ENCODE measurements around the gene ARVCF. TPM values are rescaled to one million over a fixed set of nuclear protein-coding genes. Genes with fewer than 3 reads are reported as not detected.

Gene ARVCF
- total and polyA plus RNA-seq, 9 of the 15 experiments (the other 6 are each of a cell fraction or from before 2014, with no cell fraction given): 0.03 to 97.4 (median 15.6) TPM

GRCh38 chr22:19970479-19971275, 45.9 kb downstream of the ARVCF start (continued):
- TF ChIP-seq ATF1 (CRISPR knock-in tag; IDR thresholded peaks at IDR 0.05) (no peak), ATF1 (tag; IDR thresholded peaks at IDR 0.05) (peak; percentile 52; the same call in 1 of the 2 replicates), FOXK1 (CRISPR knock-in tag; IDR thresholded peaks at IDR 0.05; ENCODE audit: borderline replicate concordance) (no peak), ARID1B (IDR thresholded peaks at IDR 0.05) (peak; percentile 35; the same call in 1 of the 2 replicates), KDM2B (CRISPR knock-in tag; IDR thresholded peaks at IDR 0.05) (0 out of 2 replicates have a peak, but pooled peaks have one; percentile 56), ZNF124 (CRISPR knock-in tag; IDR thresholded peaks at IDR 0.05) (no peak), CEBPZ (IDR thresholded peaks at IDR 0.05; ENCODE audit: borderline replicate concordance, low read depth, low read length) (no peak), SMAD2 (IDR thresholded peaks at IDR 0.05; ENCODE audit: low read depth, low read length) (no peak), HNRNPH1 (optimal IDR thresholded peaks at IDR 0.05; ENCODE audit: low read depth, low read length) (no peak), RHOXF2B (CRISPR knock-in tag; conservative IDR thresholded peaks at IDR 0.05) (peak; percentile 75; the same call in 1 of the 2 replicates), ZNF134 (CRISPR knock-in tag; conservative IDR thresholded peaks at IDR 0.05) (no peak), ZBTB2 (IDR thresholded peaks at IDR 0.05) (0 out of 2 replicates have a peak, but pooled peaks have one; percentile 42), KLF16 (IDR thresholded peaks at IDR 0.05) (peak; percentile 61; the same call in 1 of the 2 replicates), THRB (CRISPR knock-in tag; conservative IDR thresholded peaks at IDR 0.05) (peak; percentile 85), GTF2E2 (tag; IDR thresholded peaks at IDR 0.05) (no peak), NBN (IDR thresholded peaks at IDR 0.05; ENCODE audit: low read depth) (0 out of 2 replicates have a peak, but pooled peaks have one; percentile 54), ZNF431 (CRISPR knock-in tag; IDR thresholded peaks at IDR 0.05) (no peak), DPF2 (IDR thresholded peaks at IDR 0.05) (0 out of 2 replicates have a peak, but pooled peaks have one; percentile 21), BACH1 (tag; IDR thresholded peaks at IDR 0.05) (no peak), CLOCK (CRISPR knock-in tag; IDR thresholded peaks at IDR 0.05; ENCODE audit: borderline replicate concordance) (no peak)

All from K562 (cell line).